ENCODE results near the gene SELPLG.

SELPLG gene

DNA sequence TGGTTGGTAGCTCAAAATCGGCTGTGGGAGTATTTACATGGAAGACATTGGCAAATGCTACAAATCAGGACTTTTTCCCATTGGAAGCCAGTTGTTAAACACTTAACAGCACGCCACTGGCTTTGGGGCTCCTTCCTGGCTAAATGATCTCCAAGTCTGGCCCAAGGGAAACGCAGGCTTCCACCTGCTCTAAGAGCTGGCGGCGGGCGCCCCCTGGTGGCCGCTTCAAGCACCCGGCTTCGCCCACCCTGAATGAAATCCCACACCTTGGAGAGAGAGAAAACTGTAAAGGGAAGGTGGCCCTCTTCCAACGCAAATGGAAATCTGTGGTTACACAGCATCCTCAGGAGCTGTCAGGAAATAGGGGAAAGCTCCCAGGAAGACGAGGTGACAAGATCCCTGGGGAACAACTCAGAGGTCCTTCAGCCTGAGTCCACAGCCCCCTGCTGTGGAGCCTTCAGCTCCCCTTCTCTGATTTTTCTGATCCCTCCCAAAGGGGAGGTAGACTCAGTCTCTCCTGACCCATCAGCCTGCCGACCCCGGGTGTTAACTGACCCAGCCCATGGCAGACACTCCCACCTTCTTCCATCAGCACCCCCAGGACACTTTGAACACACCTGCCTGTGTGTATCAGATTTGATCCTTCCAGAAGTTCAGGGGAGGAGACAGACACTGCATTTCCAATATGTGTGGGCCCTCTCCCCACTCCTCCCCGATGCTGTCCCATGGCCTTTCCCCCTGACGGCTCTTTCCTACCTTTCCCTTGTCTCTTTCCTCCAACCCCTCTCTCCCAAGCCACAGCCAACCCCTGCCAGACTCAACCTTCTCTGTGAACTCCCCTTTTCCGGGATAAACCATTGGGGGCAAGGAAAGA is 15.4 kb downstream of the SELPLG start:
- no peak for DNase-seq

- DNase-seq = no peak
Observed at GRCh38 chr12:108616941-108617858, 16.5 kb downstream of the SELPLG start.

DNA sequence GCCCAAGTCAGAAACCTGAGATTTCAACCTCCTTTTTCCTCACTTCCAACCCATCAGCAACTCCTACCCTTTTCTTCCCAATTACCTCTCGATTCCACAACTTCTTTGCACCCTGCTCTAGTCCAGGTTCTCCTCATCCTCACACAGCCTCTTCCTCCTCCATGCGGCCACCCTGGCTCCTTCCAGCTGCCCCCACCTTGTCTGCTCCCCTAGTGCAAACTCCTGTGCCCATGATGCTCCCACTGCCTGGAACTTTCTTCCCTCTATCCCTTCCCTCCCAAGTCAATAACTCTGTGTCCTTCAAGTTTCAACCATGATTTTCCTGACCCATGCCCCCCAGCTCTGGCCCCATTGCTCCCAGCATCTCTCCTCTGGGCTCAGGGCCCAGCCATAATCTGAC is 17.3 kb downstream of the SELPLG start:
- no peak for DNase-seq

GRCh38 chr12:108615918-108616317 is 17.8 kb downstream of the SELPLG start:
- DNase-seq = no peak

DNA sequence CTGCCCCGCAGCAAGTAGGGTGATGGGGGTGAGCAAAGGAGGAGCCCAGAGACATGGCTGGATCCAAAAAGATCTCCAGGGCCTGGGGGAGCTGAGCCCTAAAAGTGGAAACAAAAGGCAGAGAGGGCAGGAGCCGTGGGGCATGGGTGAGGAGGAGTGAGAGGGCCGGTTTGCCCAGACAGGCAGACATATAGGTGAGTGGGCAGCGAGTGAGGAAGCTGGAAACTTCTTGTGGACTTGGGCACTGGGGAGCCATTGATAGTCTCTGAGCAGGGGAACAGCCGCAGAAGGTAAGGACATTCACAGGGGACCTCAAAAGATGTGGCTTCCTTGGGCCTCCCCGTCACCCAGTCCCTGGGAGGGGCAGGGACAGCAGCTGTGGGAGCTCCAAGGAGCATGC is 19.1 kb downstream of the SELPLG start:
- DNase-seq = no peak

DNA sequence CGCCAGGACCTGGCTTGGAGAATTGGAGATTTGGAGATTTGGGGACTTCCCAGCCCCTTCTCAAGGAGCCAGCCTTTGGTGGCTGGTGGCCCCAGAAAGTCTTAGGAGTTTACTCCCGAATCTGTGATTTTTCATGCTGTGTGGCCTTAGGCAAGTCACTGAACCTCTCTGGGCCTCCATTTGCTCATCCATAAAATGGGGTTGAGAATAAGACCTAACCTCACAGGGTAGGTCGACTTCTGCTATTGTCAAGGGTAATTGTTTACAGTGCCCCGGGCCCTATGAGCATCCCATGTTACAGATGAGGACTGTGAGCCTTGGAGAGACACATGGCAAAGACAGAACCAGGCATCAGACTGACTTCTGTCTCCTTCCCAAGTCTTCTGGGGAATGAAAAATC is 19.7 kb downstream of the SELPLG start:
- DNase-seq = no peak

DNA sequence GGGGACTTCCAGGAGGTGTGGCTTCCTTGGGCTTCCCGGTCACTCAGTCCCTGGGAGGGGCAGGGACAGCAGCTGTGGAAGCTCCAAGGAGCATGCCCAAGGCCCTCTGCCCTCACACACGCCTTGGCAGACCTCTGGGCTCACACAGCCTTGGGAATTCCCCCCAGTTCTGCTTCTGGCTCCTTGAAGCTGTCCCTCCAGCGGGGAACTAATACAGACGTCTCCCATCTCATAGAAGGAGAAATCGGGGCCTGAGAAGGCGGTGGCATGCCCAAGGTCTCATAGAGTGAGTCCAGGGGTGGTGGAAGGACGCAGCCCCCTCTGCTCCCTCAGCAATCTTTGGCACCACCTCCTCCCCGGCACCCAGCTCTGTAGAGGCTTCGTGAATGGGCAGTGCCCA is 20.1 kb downstream of the SELPLG start:
- DNase-seq = no peak

DNA sequence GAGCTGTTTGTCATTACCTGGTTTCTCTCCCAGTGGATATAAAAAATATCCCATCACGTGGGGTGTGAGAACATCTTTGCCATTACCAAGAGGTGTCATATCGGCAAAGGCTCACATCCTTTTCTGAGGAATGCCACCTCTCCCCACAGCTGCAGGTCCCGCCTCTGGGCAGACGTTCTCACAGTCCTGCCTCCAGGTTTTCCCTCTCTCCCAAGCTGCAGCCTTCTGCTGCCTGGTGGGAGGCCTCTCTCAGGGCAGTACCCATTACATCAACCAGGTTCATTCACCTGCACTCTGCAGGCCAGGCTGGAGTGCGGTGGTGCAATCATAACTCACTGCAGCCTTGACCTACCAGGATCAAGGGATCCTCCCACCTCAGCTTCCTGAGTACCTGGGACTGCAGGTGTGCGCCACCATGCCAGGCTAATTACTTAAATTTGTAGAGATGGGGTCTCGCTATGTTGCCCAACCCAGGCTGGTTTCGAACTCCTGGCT is 20.9 kb downstream of the SELPLG start:
- DNase-seq = no peak

DNA sequence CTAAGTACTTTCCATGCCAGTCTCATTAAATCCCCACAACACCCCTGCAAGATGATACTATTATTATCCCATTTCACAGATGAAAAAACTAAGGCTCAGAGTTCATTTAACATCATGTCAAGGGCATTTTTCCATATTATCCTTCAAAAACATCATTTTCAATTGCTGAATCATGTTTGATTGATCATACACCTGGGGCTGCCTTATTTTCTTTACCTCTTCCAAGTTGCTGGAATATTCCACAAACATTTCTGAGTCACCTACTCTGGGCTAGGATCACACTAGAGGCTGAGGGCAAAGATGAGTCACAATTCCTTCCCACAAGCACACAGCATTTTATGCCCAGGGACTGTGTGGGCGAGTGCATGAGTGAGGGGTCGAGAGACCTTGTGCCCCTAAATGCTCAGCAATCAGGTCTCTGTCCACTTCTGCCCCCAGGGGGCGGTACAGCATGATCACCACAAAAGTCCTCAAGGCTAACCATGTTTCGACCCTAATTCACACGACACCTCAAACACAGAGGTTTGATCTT is 21.7 kb downstream of the SELPLG start:
- no peak for DNase-seq

GRCh38 chr12:108610856-108611605 is 22.7 kb downstream of the SELPLG start:
- no peak for DNase-seq

DNA sequence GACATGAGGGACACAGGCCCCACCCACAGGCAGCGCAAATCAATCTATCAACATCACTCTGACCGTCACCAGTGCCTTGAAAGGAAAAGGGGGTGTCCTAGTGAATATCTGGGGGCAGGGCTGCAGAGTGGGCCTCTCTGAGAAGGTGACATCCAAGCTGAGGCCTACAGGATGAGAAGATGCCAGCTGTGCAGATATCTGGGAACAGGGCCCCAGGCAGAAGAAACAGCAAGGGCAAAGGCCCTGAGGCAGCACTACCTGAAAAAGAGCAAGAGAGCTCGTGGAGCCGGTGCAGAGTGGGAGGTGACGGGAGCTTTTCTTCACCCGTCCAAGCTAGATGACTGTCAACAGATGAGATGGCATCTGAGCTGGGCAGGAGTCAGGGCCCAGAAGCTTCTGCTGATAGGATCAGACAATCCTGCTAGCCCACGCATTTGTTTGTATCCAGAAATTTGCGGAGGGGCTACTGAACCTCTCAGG is 23.3 kb downstream of the SELPLG start:
- DNase-seq = no peak

- no peak for DNase-seq
Observed at GRCh38 chr12:108609537-108610335, 24.0 kb downstream of the SELPLG start.

- DNase-seq = no peak
Observed at GRCh38 chr12:108608616-108609015, 25.1 kb downstream of the SELPLG start.

GRCh38 chr12:108607981-108608600 is 25.6 kb downstream of the SELPLG start:
- DNase-seq = no peak

- no peak for DNase-seq
Observed at GRCh38 chr12:108606492-108606891, 27.2 kb downstream of the SELPLG start.

GRCh38 chr12:108605690-108606406 is 27.8 kb downstream of the SELPLG start:
- no peak for DNase-seq

GRCh38 chr12:108605000-108605689 is 28.5 kb downstream of the SELPLG start:
- no peak for DNase-seq

- no peak for DNase-seq
Observed at GRCh38 chr12:108604208-108604941, 29.3 kb downstream of the SELPLG start.

GRCh38 chr12:108603743-108604142 is 30.0 kb downstream of the SELPLG start:
- no peak for DNase-seq

Measured in cortex of kidney (tissue), 1 donor.